GM12878 (cell line): ENCODE data around the gene HYOU1. TPM values are rescaled to one million over a fixed set of nuclear protein-coding genes. Genes with fewer than 3 reads are reported as not detected.

Source experiments
- ATAC-seq: fragments of 200-7000 bp; cut with Tn5 transposase; 3 replicates; pipeline ENCODE4 v1.9.1; 2020; ENCODE audit warnings: mild to moderate bottlenecking, moderate library complexity
- BruUV-seq: library from RNA; stranded (reverse); fragments of 400-500 nt; replicated peaks from 2 replicates; lab custom pipeline; 2021; lab: Mats Ljungman, UMichigan
- CTCF ChIA-PET: fragments of 300-600 bp; sonication (Branson Sonifier 250); formaldehyde crosslinking; extraction: SDS; loops from one replicate; lab custom pipeline; 2021; ENCODE audit warnings: inconsistent platforms; lab: Yijun Ruan, JAX
- POLR2A ChIA-PET: fragments of 350-600 bp; formaldehyde crosslinking; extraction: SDS; loops from one replicate; lab custom pipeline; 2021; ENCODE audit warnings: inconsistent platforms; lab: Charles Lee
- RAD21 ChIA-PET: fragments of 300-600 bp; sonication (Branson Sonifier 250); formaldehyde crosslinking; loops from one replicate; lab custom pipeline; 2023; ENCODE audit warnings: antibody characterized with exemption; ENCODE audit not compliant: unreplicated experiment; lab: Charles Lee
- SMC1A ChIA-PET: fragments of 300-600 bp; sonication (Branson Sonifier 250); formaldehyde crosslinking; loops from one replicate; lab custom pipeline; 2023; ENCODE audit not compliant: unreplicated experiment, uncharacterized antibody; lab: Charles Lee
- DNase-seq: peaks from one replicate; pipeline ENCODE4 v3.0.0-alpha.2; 2011; ENCODE audit warnings: low read depth, low spot score
- FAIRE-seq: peaks from 3 replicates; lab custom pipeline; 2011; peaks lifted over from hg19 to GRCh38; lab: Jason Lieb, UNC
- H2AFZ ChIP-seq: 2 replicates; pipeline ENCODE4 v1.6.0; 2011; ENCODE audit warnings: low read depth, low read length, control low read depth; ENCODE audit not compliant: control insufficient read depth
- H3K27ac ChIP-seq: 2 replicates; pipeline ENCODE4 v1.5.1; 2011; ENCODE audit warnings: control low read depth; ENCODE audit not compliant: control insufficient read depth, insufficient read depth
- H3K27me3 ChIP-seq, 2 experiments: replicated peaks in 1 of 2; 2 replicates each; pipeline versions ENCODE4 v1.6.0 to v1.6.1; 2011; ENCODE audit warnings: low read length in 1 of 2; ENCODE audit not compliant: control insufficient read depth in 2 of 2, insufficient read depth in 2 of 2
- H3K36me3 ChIP-seq, 2 experiments: 2 replicates each; pipeline ENCODE4 v1.5.1; 2011; ENCODE audit warnings: low read length in 1 of 2; ENCODE audit not compliant: control insufficient read depth in 2 of 2, insufficient read depth in 2 of 2
- H3K4me1 ChIP-seq: 2 replicates; pipeline ENCODE4 v1.6.1; 2011; ENCODE audit warnings: mild to moderate bottlenecking, low read length, moderate library complexity, mixed read lengths; ENCODE audit not compliant: control insufficient read depth, insufficient read depth
- H3K4me2 ChIP-seq: 2 replicates; pipeline ENCODE4 v1.6.0; 2011; ENCODE audit warnings: control low read depth; ENCODE audit not compliant: control insufficient read depth, insufficient read depth
- H3K4me3 ChIP-seq: fragments of 200-600 bp; sonication (generic); 2 replicates; pipeline ENCODE4 v1.5.1; 2016
- H3K79me2 ChIP-seq: 2 replicates; pipeline ENCODE4 v1.6.0; 2011; ENCODE audit warnings: low read length; ENCODE audit not compliant: control insufficient read depth, insufficient read depth
- H3K9ac ChIP-seq: 2 replicates; pipeline ENCODE4 v1.8.0; 2011; ENCODE audit warnings: low read length, control low read depth, mixed read lengths; ENCODE audit not compliant: control insufficient read depth, insufficient read depth
- H3K9me3 ChIP-seq: replicated peaks from 3 replicates; pipeline ENCODE4 v1.5.1; 2011; ENCODE audit warnings: mild to moderate bottlenecking, low read length; ENCODE audit not compliant: control insufficient read depth, insufficient read depth
- H4K20me1 ChIP-seq: 2 replicates; pipeline ENCODE4 v1.6.0; 2011; ENCODE audit not compliant: control insufficient read depth, insufficient read depth
- FOS ChIP-seq: IDR thresholded peaks from 3 replicates; pipeline ENCODE4 v1.6.1; 2011; ENCODE audit warnings: borderline replicate concordance; ENCODE audit not compliant: insufficient read length; ENCODE audit errors: extremely low read depth
- FOXK2 ChIP-seq: fragments of 450-650 bp; IDR thresholded peaks from 2 replicates; pipeline ENCODE4 v1.6.1; 2017; ENCODE audit warnings: mild to moderate bottlenecking, moderate library complexity
- JUNB ChIP-seq: IDR thresholded peaks from 2 replicates; pipeline ENCODE4 v1.6.1; 2016; ENCODE audit warnings: antibody characterized with exemption, mild to moderate bottlenecking
- MEF2B ChIP-seq: fragments of 450-650 bp; IDR thresholded peaks from 2 replicates; pipeline ENCODE4 v1.6.1; 2018; ENCODE audit warnings: mild to moderate bottlenecking, moderate library complexity; ENCODE audit not compliant: partially characterized antibody, poor library complexity, severe bottlenecking
- NR2C2 ChIP-seq: IDR thresholded peaks from 2 replicates; pipeline ENCODE4 v1.6.1; 2011; ENCODE audit warnings: borderline replicate concordance, low read depth; ENCODE audit not compliant: control insufficient read depth, insufficient read length
- RFX5 ChIP-seq: IDR thresholded peaks from 2 replicates; pipeline ENCODE4 v1.6.1; 2011; ENCODE audit warnings: low read depth, low read length, improper control_type of control experiment
- SIN3A ChIP-seq: IDR thresholded peaks from 2 replicates; pipeline ENCODE4 v1.6.1; 2012; ENCODE audit warnings: low read depth, low read length, improper control_type of control experiment
- STAT3 ChIP-seq: IDR thresholded peaks from 2 replicates; pipeline ENCODE4 v1.6.1; 2011; ENCODE audit warnings: low read depth, low read length, improper control_type of control experiment
- TARDBP ChIP-seq: IDR thresholded peaks from 2 replicates; pipeline ENCODE4 v1.6.1; 2016; ENCODE audit warnings: borderline replicate concordance
- TCF12 ChIP-seq: IDR thresholded peaks from 2 replicates; pipeline ENCODE4 v1.6.1; 2011; ENCODE audit warnings: low read depth, mild to moderate bottlenecking, low read length
- WRNIP1 ChIP-seq: IDR thresholded peaks from 2 replicates; pipeline ENCODE4 v1.6.1; 2011; ENCODE audit warnings: low read depth, low read length, improper control_type of control experiment, borderline replicate concordance
- ZBTB40 ChIP-seq: fragments of 450-650 bp; IDR thresholded peaks from 2 replicates; pipeline ENCODE4 v1.6.1; 2016; ENCODE audit warnings: mild to moderate bottlenecking, moderate library complexity, borderline replicate concordance
- WGBS: methylation state at CpG from one replicate; pipeline ENCODE4 v1.1.6; 2016; ENCODE audit warnings: low lambda C conversion rate; ENCODE audit not compliant: insufficient replicate concordance, insufficient coverage; ENCODE audit errors: missing lambda C conversion rate; 5-methylcytosine and 5-hydroxymethylcytosine counted together
- in situ Hi-C: fragments of 300-500 bp; cut with MboI; formaldehyde crosslinking; loops from 9 replicates; pipeline ENCODE4 v1.14.3; 2018; ENCODE audit warnings: mixed read lengths
- intact Hi-C: fragments of 100-400 bp; cut with micrococcal nuclease; formaldehyde crosslinking; loops from one replicate; pipeline ENCODE4 v1.14.2; 2022; ENCODE audit not compliant: unreplicated experiment
- polyA plus RNA-seq, 11 experiments: library from polyadenylated mRNA; depleted of rRNA in 4 of 11; unstranded in 6 of 11; stranded (reverse) in 5 of 11; fragments of >200 nt; fragmentation: Nextera tagmentation in 4 of 11; fragmentation: Illumina TruSeq in 1 of 11; extraction: Ambion mirVana in 4 of 11; extraction: Trizol in 1 of 11; gene quantifications; 1 replicate in 1 of 11; 2 replicates in 10 of 11; pipeline versions ENCODE4 v1.2.1 to v1.2.3, GENCODE V29; 2011 to 2016; ENCODE audit warnings: inconsistent platforms in 2 of 11, missing spikeins in 2 of 11, low read depth in 1 of 11
- total RNA-seq, 4 experiments: library from RNA; depleted of rRNA in 3 of 4; stranded (reverse); fragments of >200 nt in 3 of 4; fragmentation: Illumina TruSeq in 1 of 4; extraction: Trizol in 1 of 4; gene quantifications; 2 replicates each; pipeline versions ENCODE4 v1.2.1 to v1.2.3, GENCODE V29; 2013 to 2021

Gene HYOU1
- total and polyA plus RNA-seq, 10 of the 15 experiments (the other 5 are each of a cell fraction or from before 2014, with no cell fraction given): 15.4 to 157 (median 109) TPM

- Histone ChIP-seq H3K4me2 (no peak overlapping the region), H3K9ac (no peak overlapping the region), H3K9me3 (no peaks in the 10 kb centered on the region), H3K36me3 (no peaks in the 10 kb centered on the region; a peak in 1 of 4 replicates), H3K27ac (no peak overlapping the region), H4K20me1 (no peaks in the 10 kb centered on the region), H3K79me2 (peaks cover 13% of the 10 kb centered on the region), H3K27me3 (no peaks in the 10 kb centered on the region), H3K4me1 (peaks cover 14% of the 10 kb centered on the region), H2AFZ (no peak overlapping the region), H3K4me3 (no peak overlapping the region)
- intact Hi-C loops: no loop called here
- CTCF ChIA-PET: interaction anchor here (0.8 to 2.0 kb wide), 10 partner anchors 9 to 64 kb away, joined by 3 to 6 read pairs (median 4); partner anchors contain the start of genes CENATAC, HYOU1 and TRAPPC4
- no TSS peak for BruUV-seq
- POLR2A ChIA-PET: interaction anchor here (0.9 to 3.0 kb wide), 2 partner anchors 20 to 24 kb away, joined by 4 to 14 read pairs; partner anchors contain the start of gene HYOU1
- FAIRE-seq (no peak), DNase-seq (no peak), ATAC-seq (no peak)
- SMC1A ChIA-PET: interaction anchor here (0.7 to 4.9 kb wide), 4 partner anchors 15 to 42 kb away, joined by 3 to 40 read pairs (median 4); partner anchors contain the start of genes RPS25 and TRAPPC4
- in situ Hi-C loops: no loop called here
- TF ChIP-seq ZBTB40 (no peak), TARDBP (no peak), FOS (no peak), STAT3 (no peak), TCF12 (no peak), SIN3A (no peak), NR2C2 (no peak), RFX5 (no peak), MEF2B (no peak), WRNIP1 (no peak), JUNB (no peak), FOXK2 (no peak)
- RAD21 ChIA-PET: interaction anchor here (0.8 to 1.3 kb wide), 2 partner anchors 19 to 36 kb away, joined by 3 to 4 read pairs; partner anchors contain the start of gene VPS11
- 68% methylated on average over 8 of the region's 9 CpGs for WGBS
Measured at GRCh38 chr11:119031912-119032280, 25.1 kb downstream of the HYOU1 start.
